ENCODE measurements around the gene ANKRD2.

The ANKRD2 gene

DNA sequence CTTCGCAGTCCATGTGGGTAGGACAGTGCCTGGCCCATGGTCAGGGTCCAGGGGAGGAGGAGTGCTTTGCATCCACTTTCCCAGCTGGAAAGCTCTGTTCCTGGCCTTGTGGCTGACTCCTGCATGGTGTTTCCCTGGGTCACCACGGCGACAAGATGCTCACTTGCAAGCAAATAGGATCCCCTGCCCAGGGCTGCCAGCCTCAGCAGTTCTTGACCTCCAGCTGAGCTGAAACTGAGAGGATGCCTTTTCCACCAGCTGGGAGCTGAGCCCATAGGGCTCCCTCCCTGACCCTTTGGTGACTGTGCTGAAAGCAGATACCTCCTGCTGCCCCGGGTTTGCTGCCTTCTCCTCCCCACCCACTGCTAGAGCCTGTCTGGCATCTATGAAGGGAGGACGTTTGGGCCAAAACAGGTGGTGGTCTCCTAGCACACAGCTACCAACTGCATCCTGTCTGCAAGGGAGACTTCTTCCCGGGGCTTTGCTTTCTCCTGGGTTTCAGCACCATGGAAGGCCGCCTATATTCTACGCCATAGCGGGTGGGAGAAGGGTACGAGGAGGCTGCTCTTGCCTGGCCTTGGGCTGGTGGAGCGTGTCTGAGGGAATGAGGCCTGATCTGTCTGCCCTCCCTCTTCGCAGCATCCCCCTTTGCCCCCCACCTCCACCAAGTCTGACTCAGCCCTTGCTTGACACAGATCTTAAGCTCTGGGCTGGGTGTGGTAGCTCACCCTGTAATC, 39.5 kb upstream of the ANKRD2 start:
- DNase-seq (ENCODE audit: extremely low spot score) = no peak
- no peak for TF ChIP-seq ELF4 (IDR thresholded peaks at IDR 0.05)
- TF ChIP-seq TARDBP (IDR thresholded peaks at IDR 0.05) = no peak
- TF ChIP-seq ARNT (IDR thresholded peaks at IDR 0.05) = no peak
- TF ChIP-seq FOXM1 (IDR thresholded peaks at IDR 0.05; ENCODE audit: borderline replicate concordance) = no peak
- no peak for TF ChIP-seq NFRKB (IDR thresholded peaks at IDR 0.05)
- no peak for TF ChIP-seq CTBP1 (IDR thresholded peaks at IDR 0.05; ENCODE audit: borderline replicate concordance)
- ChIA-PET POLR2A (no interaction called here), CTCF (interaction anchor here (1.3 to 2.5 kb wide), 4 partner anchors 11 to 67 kb away, joined by 3 to 15 read pairs (median 10); no protein-coding TSS in a partner anchor)

DNA sequence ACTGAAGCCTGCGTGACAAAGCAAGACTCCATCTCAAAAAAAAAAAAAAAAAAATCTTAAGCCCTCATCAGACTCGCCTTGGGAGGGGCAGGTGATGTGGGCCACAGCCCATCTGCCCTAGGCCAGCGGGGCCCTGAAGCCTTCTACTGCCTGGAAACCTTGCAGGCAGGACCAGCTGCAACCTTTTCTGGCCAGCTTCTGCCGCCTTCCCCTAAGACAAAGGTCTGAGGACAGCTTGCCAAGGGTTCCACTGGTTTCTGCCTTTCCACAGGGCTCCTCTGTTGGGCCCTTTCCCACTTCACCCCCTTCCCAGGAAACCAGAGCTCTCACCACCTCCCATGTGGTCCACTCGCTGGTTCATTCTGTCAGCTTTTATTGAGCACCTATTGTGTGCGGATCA, 38.7 kb upstream of the ANKRD2 start:
- CTCF ChIA-PET = interaction anchor here (0.7 to 2.7 kb wide), 13 partner anchors 8 to 100 kb away, joined by 3 to 15 read pairs (median 9); partner anchors contain the start of gene ANKRD2
- TF ChIP-seq LEF1 (IDR thresholded peaks at IDR 0.05; ENCODE audit: borderline replicate concordance) (no peak), L3MBTL2 (conservative IDR thresholded peaks at IDR 0.05) (no peak), BHLHE40 (IDR thresholded peaks at IDR 0.05; ENCODE audit: borderline replicate concordance) (no peak), CTBP1 (IDR thresholded peaks at IDR 0.05; ENCODE audit: borderline replicate concordance) (no peak), HDGF (IDR thresholded peaks at IDR 0.05; ENCODE audit: borderline replicate concordance) (no peak), NFRKB (IDR thresholded peaks at IDR 0.05) (no peak), SUZ12 (IDR thresholded peaks at IDR 0.05) (no peak), ARNT (IDR thresholded peaks at IDR 0.05) (no peak), FOXM1 (IDR thresholded peaks at IDR 0.05; ENCODE audit: borderline replicate concordance) (no peak), TARDBP (IDR thresholded peaks at IDR 0.05) (no peak)
- TF ChIP-seq, protein P1, sequence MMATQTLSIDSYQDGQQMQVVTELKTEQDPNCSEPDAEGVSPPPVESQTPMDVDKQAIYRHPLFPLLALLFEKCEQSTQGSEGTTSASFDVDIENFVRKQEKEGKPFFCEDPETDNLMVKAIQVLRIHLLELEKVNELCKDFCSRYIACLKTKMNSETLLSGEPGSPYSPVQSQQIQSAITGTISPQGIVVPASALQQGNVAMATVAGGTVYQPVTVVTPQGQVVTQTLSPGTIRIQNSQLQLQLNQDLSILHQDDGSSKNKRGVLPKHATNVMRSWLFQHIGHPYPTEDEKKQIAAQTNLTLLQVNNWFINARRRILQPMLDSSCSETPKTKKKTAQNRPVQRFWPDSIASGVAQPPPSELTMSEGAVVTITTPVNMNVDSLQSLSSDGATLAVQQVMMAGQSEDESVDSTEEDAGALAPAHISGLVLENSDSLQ (IDR thresholded peaks at IDR 0.05) = no peak
- DNase-seq (ENCODE audit: extremely low spot score) = no peak
- POLR2A ChIA-PET = no interaction called here

DNA sequence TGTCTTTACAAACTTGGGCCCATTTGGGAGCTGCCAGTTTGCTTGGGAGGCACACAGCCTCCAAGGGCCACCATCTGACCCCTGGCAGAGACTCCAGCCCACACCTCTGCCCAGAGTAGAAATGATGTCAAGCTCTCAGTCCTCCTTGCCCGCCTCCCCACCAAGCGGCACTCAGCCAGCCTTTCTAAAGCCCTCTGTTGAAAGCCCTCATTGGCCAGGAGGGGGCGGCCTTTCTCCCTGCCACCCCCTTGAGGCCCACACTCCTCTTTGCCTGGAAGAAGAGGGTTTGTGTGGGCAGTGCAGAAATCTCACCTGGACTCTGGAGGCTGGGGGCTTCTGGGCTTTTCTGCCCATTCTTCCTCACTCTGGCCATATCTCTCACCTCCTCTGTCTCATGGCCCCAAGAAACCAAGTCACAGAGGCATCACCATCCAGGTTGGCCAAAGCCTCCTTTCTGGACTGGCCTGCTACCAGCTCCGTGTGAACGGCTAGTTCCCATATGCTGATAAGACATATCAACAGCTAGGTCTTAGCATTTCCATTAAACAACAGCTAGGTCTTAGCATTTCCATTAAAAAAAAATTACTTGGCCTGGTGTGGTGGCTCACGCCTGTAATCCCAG, 37.7 kb upstream of the ANKRD2 start:
- TF ChIP-seq L3MBTL2 (conservative IDR thresholded peaks at IDR 0.05) (no peak), ARNT (IDR thresholded peaks at IDR 0.05) (no peak), HDGF (IDR thresholded peaks at IDR 0.05; ENCODE audit: borderline replicate concordance) (no peak), FOXK2 (IDR thresholded peaks at IDR 0.05) (no peak), FOXA1 (IDR thresholded peaks at IDR 0.05) (no peak), BHLHE40 (IDR thresholded peaks at IDR 0.05; ENCODE audit: borderline replicate concordance) (no peak), LEF1 (IDR thresholded peaks at IDR 0.05; ENCODE audit: borderline replicate concordance) (no peak), CTBP1 (IDR thresholded peaks at IDR 0.05; ENCODE audit: borderline replicate concordance) (no peak), ELF4 (IDR thresholded peaks at IDR 0.05) (no peak), FOXM1 (IDR thresholded peaks at IDR 0.05; ENCODE audit: borderline replicate concordance) (no peak), SP1 (IDR thresholded peaks at IDR 0.05) (no peak), ZNF384 (IDR thresholded peaks at IDR 0.05) (no peak), NFRKB (IDR thresholded peaks at IDR 0.05) (no peak), SUZ12 (IDR thresholded peaks at IDR 0.05) (no peak), TARDBP (IDR thresholded peaks at IDR 0.05) (no peak)
- TF ChIP-seq, protein P1 (IDR thresholded peaks at IDR 0.05) = no peak
- peak; percentile 80 for DNase-seq (ENCODE audit: extremely low spot score)
- ChIA-PET CTCF (interaction anchor here (0.6 to 2.7 kb wide), 18 partner anchors 9 to 390 kb away, joined by 3 to 15 read pairs (median 5); partner anchors contain the start of gene ANKRD2), POLR2A (no interaction called here)

DNA sequence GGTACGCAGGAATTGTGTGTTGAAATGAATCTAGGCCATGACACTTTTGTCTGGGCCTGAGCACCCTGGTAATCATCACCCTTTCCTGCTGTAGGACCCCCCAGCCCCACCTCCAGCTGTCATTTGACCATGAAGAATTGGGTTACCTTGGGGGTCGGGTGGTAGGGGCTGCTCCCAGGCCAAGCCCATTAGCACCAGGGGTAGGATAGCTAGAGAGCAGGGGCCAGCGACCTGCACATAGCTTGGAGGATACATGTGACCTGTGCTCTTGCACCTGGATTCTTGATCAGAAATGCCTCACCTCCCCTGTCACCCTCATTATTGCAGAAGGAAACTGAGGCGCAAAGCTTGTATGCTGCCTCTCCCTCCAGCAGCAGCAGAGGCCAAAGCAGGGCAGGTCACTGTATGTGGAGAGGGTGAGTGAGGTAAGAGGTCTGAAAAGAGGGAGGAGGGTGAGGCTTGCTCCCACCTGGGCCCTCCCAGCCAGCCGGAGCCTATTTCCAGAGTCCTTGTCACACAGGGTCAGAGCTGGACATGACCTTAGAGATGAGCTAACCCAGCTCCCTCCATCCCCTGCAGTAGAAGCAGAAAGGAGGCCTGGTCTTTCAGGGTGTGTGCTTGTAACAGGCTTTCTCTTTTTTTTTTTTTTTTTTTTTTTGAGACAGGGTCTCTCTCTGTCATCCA, 35.3 kb upstream of the ANKRD2 start:
- ChIA-PET CTCF (interaction anchor here (0.6 to 2.8 kb wide), 3 partner anchors 12 to 16 kb away, joined by 3 to 10 read pairs (median 3); no protein-coding TSS in a partner anchor), POLR2A (no interaction called here)
- no peak for DNase-seq (ENCODE audit: extremely low spot score)
- TF ChIP-seq FOXK2 (IDR thresholded peaks at IDR 0.05) (no peak), NFRKB (IDR thresholded peaks at IDR 0.05) (no peak), BHLHE40 (IDR thresholded peaks at IDR 0.05; ENCODE audit: borderline replicate concordance) (no peak), L3MBTL2 (conservative IDR thresholded peaks at IDR 0.05) (no peak), SP1 (IDR thresholded peaks at IDR 0.05) (no peak), ARNT (IDR thresholded peaks at IDR 0.05) (no peak)
- TF ChIP-seq, protein P1 (IDR thresholded peaks at IDR 0.05) = no peak

DNA sequence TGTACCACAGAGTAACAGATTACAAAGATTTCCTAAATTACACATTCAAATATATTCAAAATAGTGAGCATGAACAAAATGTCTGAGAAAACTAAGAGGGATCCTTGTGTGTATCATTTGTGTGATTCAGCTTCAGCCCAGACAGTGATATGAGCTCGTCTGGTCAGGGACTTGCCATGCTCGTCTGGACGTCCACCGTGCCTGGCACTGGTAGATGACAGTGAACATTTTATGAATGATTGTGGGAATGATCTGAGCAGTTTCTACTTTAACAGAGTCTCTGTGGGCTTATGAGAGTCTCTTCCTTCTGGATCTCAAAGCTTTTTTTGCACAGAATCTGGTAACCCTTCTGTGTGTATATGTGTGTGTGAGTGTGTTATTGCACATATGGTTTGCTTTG, 34.2 kb upstream of the ANKRD2 start:
- ChIA-PET POLR2A (interaction anchor here (0.9 kb wide), 1 partner anchor 16 kb away, joined by 3 read pairs; no protein-coding TSS in a partner anchor), CTCF (interaction anchor here (2.8 kb wide), 1 partner anchor 15 kb away, joined by 10 read pairs; no protein-coding TSS in a partner anchor)
- TF ChIP-seq ZNF384 (IDR thresholded peaks at IDR 0.05) (no peak), ARNT (IDR thresholded peaks at IDR 0.05) (no peak), CTBP1 (IDR thresholded peaks at IDR 0.05; ENCODE audit: borderline replicate concordance) (no peak), HDGF (IDR thresholded peaks at IDR 0.05; ENCODE audit: borderline replicate concordance) (no peak), ELF4 (IDR thresholded peaks at IDR 0.05) (no peak)
- TF ChIP-seq, protein P1 (IDR thresholded peaks at IDR 0.05) = no peak
- DNase-seq (ENCODE audit: extremely low spot score) = no peak
